ENCODE results near the gene GADL1.

GRCh38 chr3:30893678-30894325 is 659 bp downstream of the GADL1 start:
- TF ChIP-seq CTCF (IDR thresholded peaks at IDR 0.05 in 2 of 3, conservative IDR thresholded peaks at IDR 0.05 in 1 of 3; ENCODE audit: borderline replicate concordance in 1 of 3, insufficient read depth in 1 of 3, low read depth in 2 of 3, low read length in 2 of 3) (no peak), TCF7L2 (IDR thresholded peaks at IDR 0.05; ENCODE audit: borderline replicate concordance, extremely low read depth, insufficient read depth, insufficient read length) (no peak), POLR2AphosphoS5 (IDR thresholded peaks at IDR 0.05; ENCODE audit: low read depth, low read length) (no peak), EZH2 (IDR thresholded peaks at IDR 0.05) (no peak), POLR2A (IDR thresholded peaks at IDR 0.05; ENCODE audit: borderline replicate concordance, extremely low read depth, insufficient read depth, insufficient read length) (no peak), ZNF274 (IDR thresholded peaks at IDR 0.05; ENCODE audit: low read depth, low read length) (no peak)
